Tibial artery (tissue), 4 donors: ENCODE results near the gene IMMP2L.

ENCODE experiments used
- DNase-seq, 2 donors: peaks; one replicate each; pipeline ENCODE4 v3.0.0-alpha.2; 2019
- H3K27ac ChIP-seq, 2 donors: fragments of 200-600 bp; sonication (generic) in 1 of 2; 1 replicate in 1 of 2; 2 replicates in 1 of 2; pipeline ENCODE4 v1.5.1; 2018 to 2019; ENCODE audit warnings: mild to moderate bottlenecking in 1 of 2
- H3K27me3 ChIP-seq, 2 donors: fragments of 200-600 bp; sonication (generic) in 1 of 2; one replicate each; pipeline versions ENCODE4 v1.5.1 to v1.6.0; 2016 to 2019
- H3K36me3 ChIP-seq, 3 donors: fragments of 200-600 bp; sonication (generic) in 2 of 3; one replicate each; pipeline ENCODE4 v1.5.1; 2016 to 2019; ENCODE audit warnings: mild to moderate bottlenecking in 2 of 3
- H3K4me1 ChIP-seq, 4 donors: fragments of 200-600 bp; sonication (generic) in 2 of 4; 1 replicate in 3 of 4; 2 replicates in 1 of 4; pipeline ENCODE4 v1.5.1; 2016 to 2019
- H3K4me3 ChIP-seq, 2 donors: fragments of 200-600 bp; sonication (generic) in 1 of 2; 1 replicate in 1 of 2; 2 replicates in 1 of 2; pipeline ENCODE4 v1.5.1; 2018 to 2019; ENCODE audit warnings: mild to moderate bottlenecking in 2 of 2
- H3K9me3 ChIP-seq, 3 donors: fragments of 200-600 bp; sonication (generic) in 1 of 3; one replicate each; pipeline ENCODE4 v1.5.1; 2016 to 2019
- intact Hi-C: fragments of 100-400 bp; cut with DNase I; formaldehyde crosslinking; loops from one replicate; pipeline ENCODE4 v1.15.0; 2023; ENCODE audit warnings: low total_unique reads
- TF ChIP-seq, protein P1 (sequence below), 2 experiments: fragments of 200-600 bp in 1 of 2; fragments of 450-650 bp in 1 of 2; IDR thresholded peaks; one replicate each; pipeline ENCODE4 v1.5.1; 2017 to 2019; ENCODE audit warnings: antibody characterized with exemption in 2 of 2, mild to moderate bottlenecking in 1 of 2, moderate library complexity in 1 of 2

Gene IMMP2L

DNA sequence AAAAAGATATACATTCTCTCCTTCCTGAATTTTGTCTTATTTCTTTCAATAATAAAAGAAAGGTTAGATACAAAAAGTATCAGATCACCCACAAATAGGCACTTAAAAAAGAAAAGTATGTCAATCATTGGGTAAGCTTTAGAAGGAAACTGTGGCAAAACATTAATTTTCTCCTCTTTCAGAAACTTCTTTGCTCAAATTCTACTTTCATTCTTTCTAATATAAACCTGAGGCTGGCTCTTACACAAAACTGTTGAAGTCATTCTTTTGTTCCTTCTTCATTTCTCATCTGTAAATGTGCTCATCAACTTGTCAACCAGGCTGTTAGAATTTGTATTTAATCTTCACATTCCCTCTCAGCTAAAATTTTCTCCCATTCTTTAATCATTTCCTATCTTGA lies 346.7 kb downstream of the IMMP2L start:
- Histone ChIP-seq H3K27me3 (no peaks in the 10 kb centered on the region), H3K9me3 (no peaks in the 10 kb centered on the region), H3K4me1 (no peaks in the 10 kb centered on the region), H3K36me3 (peaks cover 0 to 6% (median 0%) of the 10 kb centered on the region in 3 donors), H3K27ac (no peak overlapping the region), H3K4me3 (no peak overlapping the region)
- TF ChIP-seq, protein P1, sequence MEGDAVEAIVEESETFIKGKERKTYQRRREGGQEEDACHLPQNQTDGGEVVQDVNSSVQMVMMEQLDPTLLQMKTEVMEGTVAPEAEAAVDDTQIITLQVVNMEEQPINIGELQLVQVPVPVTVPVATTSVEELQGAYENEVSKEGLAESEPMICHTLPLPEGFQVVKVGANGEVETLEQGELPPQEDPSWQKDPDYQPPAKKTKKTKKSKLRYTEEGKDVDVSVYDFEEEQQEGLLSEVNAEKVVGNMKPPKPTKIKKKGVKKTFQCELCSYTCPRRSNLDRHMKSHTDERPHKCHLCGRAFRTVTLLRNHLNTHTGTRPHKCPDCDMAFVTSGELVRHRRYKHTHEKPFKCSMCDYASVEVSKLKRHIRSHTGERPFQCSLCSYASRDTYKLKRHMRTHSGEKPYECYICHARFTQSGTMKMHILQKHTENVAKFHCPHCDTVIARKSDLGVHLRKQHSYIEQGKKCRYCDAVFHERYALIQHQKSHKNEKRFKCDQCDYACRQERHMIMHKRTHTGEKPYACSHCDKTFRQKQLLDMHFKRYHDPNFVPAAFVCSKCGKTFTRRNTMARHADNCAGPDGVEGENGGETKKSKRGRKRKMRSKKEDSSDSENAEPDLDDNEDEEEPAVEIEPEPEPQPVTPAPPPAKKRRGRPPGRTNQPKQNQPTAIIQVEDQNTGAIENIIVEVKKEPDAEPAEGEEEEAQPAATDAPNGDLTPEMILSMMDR (IDR thresholded peaks at IDR 0.05), result no peak
- DNase-seq, result no peak
- intact Hi-C loops, result no loop called here

DNA sequence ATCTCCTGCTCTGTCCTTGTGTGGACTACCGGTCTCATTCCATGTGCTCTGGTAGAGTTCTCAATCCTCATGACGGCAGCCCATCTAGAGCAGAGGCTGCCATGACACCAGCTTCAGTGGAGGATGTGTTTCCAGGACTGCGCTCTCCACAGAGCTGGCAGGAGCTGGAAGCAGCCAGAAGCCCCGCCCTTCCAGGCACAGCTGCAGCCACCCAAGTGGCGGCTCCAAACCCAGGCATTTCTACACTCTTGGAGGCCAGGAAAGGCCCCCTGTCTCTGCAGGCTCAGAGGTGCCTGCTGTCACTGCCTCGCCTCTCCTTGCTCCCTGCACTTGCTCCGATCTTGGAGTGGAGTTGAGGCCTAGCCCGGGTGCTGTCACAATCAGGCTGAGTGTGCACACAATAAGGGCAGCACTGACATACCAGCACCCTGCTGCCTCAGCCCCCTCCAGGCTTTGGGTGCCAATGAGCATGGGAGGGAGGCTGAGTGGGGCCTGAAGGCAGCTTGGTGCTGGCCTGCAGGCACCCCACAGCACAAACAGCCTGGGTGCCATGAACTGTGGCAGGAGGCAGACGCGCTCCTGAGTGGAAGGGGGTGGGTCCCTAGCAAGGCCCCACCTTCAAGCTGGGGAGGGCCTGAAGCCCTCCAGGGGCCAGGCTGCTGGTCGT lies 349.3 kb downstream of the IMMP2L start:
- intact Hi-C loops, result no loop called here
- TF ChIP-seq, protein P1 (IDR thresholded peaks at IDR 0.05), result no peak
- H3K4me3 ChIP-seq, result no peak overlapping the region
- DNase-seq, result no peak
- no peaks in the 10 kb centered on the region for H3K9me3 ChIP-seq
- H3K4me1 ChIP-seq, result no peaks in the 10 kb centered on the region
- H3K27ac ChIP-seq, result no peak overlapping the region
- H3K36me3 ChIP-seq, result peaks cover 0 to 6% (median 0%) of the 10 kb centered on the region in 3 donors
- H3K27me3 ChIP-seq, result no peaks in the 10 kb centered on the region

DNA sequence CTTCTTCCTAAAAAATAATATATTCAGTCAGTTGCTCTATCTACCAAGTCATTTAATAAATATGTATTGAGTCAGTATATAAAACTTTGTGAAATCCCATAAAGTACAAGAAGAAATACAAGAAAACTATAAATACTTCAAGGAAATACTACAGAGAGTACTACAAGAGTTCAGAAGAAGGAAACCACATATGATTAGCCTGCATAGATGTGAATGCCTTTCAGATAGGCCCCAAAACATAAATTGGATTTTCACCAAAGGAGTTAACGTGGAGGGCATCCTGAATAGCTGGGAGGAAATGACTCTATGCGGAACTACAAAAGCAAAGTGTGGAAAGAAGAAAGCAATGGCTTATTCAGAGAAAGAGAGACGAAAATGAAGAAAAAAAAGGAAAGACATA lies 351.3 kb downstream of the IMMP2L start:
- no peak overlapping the region for H3K27ac ChIP-seq
- no peaks in the 10 kb centered on the region for H3K9me3 ChIP-seq
- intact Hi-C loops, result no loop called here
- no peak overlapping the region for H3K4me3 ChIP-seq
- H3K4me1 ChIP-seq, result no peaks in the 10 kb centered on the region
- H3K36me3 ChIP-seq, result peaks cover 0 to 6% (median 0%) of the 10 kb centered on the region in 3 donors
- TF ChIP-seq, protein P1 (IDR thresholded peaks at IDR 0.05), result no peak
- no peaks in the 10 kb centered on the region for H3K27me3 ChIP-seq
- DNase-seq, result no peak

DNA sequence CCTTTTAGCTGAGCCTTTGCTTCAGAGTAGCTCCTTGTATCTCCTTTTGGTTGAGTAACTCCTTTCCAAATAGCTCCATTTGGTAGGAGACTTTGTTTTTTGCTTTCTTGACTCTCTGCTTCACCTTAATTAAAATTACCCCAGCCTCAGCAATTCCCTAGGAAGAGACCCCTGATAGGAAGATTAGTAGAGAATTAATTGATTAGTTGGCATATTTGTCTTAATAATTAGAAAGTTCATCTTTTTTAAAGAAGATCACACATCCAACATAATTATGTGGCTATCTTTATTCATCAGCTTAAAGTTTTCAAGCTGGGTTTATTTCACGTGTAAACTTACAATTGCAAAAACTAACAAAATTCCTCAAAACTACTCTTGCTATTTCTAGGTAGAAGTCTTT lies 352.2 kb downstream of the IMMP2L start:
- Histone ChIP-seq H3K4me3 (no peak overlapping the region), H3K27ac (no peak overlapping the region), H3K27me3 (no peaks in the 10 kb centered on the region), H3K4me1 (no peaks in the 10 kb centered on the region), H3K9me3 (no peaks in the 10 kb centered on the region), H3K36me3 (peaks cover 0 to 6% (median 0%) of the 10 kb centered on the region in 3 donors)
- no peak for DNase-seq
- intact Hi-C loops, result no loop called here
- TF ChIP-seq, protein P1 (IDR thresholded peaks at IDR 0.05), result no peak

DNA sequence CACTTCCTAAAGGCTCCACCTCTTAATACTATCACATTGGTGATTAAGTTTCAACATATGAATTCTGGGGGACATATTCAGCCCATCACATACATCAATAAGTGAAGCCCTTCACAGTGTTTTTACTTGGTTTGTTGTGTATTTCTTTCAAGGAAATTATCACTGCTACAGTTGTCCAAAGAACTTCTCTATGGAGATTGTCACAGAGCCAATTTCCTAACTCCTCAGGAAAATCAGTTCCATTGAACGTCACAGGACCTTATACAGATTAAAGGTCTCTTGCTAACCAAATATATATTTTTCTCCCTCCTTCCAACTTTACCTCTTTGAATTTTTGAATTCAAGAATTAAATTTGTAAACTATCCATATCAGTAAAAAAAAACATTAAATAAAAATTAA lies 357.0 kb downstream of the IMMP2L start:
- no peaks in the 10 kb centered on the region for H3K27me3 ChIP-seq
- H3K4me3 ChIP-seq, result no peak overlapping the region
- H3K4me1 ChIP-seq, result no peaks in the 10 kb centered on the region
- no peak for DNase-seq
- intact Hi-C loops, result no loop called here
- TF ChIP-seq, protein P1 (IDR thresholded peaks at IDR 0.05), result no peak
- H3K9me3 ChIP-seq, result no peaks in the 10 kb centered on the region
- H3K27ac ChIP-seq, result no peak overlapping the region
- H3K36me3 ChIP-seq, result peaks cover 0 to 8% (median 0%) of the 10 kb centered on the region in 3 donors
